Brain pericyte (primary cell): ENCODE measurements around the gene PTPRG.

ENCODE experiments used
- DNase-seq: peaks from one replicate; pipeline ENCODE4 v3.0.0-alpha.2; 2012; ENCODE audit warnings: low read depth, low spot score

PTPRG gene

GRCh38 chr3:61863579-61863978 lies 302.2 kb downstream of the PTPRG start:
- DNase-seq = no peak

DNA sequence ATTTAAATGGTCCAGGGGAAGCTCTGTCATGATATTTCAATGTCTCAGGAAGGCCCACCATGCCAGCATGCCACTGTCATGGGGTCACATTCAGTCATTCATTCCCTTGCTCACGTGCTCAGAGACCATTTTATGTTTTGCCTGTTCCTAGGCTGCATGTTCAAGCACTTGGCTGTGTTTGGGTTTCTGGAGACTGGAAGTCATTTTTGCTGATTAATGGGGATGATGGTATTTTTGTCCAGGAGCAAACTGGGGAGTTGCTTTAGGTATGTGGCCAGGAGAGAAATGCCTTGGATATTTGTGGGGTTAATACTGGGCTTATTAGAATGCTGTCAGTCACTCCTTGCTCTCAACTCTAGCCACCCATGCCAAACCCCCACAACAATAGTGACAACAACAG lies 303.5 kb downstream of the PTPRG start:
- no peak for DNase-seq

DNA sequence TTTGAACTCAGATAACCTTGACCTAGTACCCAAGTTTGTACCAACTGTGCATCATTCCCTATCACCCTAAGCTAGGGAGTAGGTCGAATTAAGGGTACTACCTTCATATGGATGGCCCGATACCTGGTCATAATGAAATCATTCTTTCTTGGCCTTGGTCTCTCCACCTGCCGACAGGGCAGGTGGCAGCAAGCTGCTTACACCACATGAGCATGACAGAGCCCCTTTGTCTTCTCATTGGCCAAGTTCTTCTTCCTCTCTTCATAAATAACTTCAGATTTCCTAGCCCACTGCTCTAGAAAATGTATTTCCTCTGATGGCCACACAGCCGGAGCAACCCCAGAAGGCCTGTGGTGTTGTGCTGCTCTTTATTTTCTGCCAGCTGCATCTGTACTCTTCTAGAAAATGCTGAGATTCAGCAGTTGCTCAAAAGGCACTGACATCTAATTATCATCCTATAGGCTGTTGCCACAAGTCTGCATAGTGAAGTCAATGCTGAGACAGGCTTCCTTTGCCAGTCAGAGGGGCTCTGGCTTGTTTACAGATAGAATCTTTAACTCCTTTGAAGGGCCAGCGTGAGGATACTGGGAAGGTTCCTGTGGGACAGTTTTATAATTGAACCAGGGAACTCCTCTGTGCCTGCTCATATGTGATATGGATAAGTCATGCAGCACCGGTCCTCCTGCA lies 304.2 kb downstream of the PTPRG start:
- DNase-seq = no peak

GRCh38 chr3:61866153-61866542 lies 304.8 kb downstream of the PTPRG start:
- DNase-seq = no peak

DNA sequence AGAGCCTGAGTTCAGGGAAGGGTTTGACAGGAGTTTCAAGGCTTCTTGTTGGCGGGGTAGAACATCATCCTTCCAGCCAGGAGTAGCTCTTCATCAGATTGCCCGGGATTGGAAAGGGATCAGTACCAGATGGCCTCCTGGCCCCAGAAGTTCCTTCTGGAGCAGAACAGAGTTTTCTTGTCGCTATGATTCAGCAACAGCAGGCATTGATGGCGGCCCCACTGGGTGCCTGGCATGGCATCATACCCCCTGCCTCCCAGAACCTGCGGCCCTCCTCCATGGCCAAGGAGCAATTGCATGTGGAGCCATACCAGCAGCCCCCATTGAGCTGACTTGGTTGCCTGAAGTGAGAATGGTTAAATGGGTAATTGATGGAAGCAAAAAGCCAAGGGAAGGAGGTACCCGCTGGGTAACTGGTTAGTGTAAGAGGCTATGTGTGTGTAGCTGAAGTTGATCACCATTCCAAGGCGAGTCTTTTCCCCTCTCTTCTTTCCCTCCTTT lies 305.6 kb downstream of the PTPRG start:
- DNase-seq = no peak

- no peak for DNase-seq
These were observed 307.1 kb downstream of the PTPRG start for GRCh38 chr3:61868499-61868898.

DNA sequence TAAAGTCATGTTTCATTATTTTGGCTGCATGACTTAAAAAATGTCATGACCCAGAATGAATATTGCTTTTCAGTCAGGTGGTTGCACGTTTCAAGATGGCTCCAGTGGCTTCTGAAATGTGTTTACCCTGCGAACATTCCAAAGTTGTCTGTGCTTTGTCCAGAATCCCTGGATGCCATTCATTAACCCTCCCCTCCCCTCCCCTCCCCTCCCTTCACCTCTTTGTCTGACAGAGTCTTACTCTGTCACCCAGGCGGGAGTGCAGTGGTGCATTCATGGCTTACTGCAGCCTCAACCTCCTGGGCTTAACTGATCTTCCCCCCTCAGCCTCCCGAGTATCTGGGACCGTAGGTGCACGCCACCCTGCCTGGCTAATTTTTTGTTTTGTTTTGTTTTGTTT lies 308.0 kb downstream of the PTPRG start:
- DNase-seq = no peak

DNA sequence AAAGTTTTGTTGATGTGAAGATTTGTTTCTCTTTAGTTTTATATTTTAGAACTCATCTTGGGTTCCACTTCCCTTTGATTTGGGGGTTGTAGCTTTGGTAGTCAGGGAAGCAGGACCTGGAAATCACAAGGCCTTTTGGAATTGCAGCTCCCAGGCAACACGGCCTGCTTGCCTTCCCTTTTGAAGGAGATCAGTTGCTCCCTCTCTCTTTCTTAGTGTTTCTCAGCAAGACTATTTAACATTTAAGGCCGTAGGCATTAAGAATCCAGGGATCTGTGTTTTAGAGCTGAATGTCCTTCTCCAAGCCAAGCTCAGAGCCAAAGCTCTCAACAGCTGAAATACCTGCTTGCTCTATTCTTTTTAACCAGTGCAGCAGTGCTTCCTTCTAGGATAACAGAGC lies 310.3 kb downstream of the PTPRG start:
- DNase-seq = no peak

DNA sequence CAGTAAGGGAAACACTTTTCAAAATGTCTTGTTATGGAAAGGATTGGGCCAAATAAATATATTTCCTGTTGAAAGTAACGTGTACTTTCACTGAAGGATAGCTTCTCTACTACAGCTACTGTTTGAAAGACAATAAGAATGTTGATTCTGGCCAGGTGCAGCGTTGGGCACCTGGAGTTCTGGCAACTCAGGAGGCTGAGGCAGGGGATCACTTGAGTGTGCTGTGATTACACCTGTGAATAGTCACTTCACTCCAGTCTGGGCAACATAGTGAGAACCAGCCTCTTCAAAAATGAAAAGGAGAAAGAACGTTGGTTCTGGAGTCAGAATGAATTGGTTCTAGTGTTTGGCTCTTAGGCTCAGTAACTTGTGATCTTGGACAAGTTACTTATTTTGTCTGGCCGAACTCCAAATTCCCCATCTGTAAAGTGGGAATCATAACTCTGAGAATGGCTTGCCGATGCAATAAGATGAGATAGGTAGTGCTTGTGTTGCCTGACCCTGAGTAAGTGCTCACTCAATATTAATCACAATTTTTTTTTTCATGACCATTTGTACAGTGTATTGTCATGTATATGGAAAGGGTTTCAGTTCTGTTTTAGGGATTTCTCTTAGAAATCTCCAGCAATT lies 310.8 kb downstream of the PTPRG start:
- DNase-seq = no peak

GRCh38 chr3:61875046-61875844 lies 313.9 kb downstream of the PTPRG start:
- no peak for DNase-seq

- DNase-seq = no peak
These were observed 314.8 kb downstream of the PTPRG start for GRCh38 chr3:61875976-61876671.

DNA sequence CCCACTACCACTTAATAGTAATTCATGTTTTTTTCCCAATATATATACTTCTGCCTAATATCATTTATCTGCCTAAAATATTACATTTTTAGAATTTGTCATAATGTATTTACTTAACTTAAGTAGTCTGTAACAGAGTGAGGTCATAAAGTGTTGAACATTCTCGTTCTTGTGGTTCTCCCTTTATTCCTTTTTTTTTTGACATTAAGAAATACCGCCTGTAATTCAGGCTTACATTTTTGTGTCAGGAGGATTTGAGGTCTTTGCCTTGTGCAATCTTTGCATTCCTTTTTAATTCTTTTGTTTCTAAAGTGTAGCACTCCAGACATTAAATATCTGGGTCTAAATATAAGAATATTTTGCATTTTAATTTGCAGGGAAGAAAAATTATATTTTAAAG lies 315.4 kb downstream of the PTPRG start:
- DNase-seq = no peak

DNA sequence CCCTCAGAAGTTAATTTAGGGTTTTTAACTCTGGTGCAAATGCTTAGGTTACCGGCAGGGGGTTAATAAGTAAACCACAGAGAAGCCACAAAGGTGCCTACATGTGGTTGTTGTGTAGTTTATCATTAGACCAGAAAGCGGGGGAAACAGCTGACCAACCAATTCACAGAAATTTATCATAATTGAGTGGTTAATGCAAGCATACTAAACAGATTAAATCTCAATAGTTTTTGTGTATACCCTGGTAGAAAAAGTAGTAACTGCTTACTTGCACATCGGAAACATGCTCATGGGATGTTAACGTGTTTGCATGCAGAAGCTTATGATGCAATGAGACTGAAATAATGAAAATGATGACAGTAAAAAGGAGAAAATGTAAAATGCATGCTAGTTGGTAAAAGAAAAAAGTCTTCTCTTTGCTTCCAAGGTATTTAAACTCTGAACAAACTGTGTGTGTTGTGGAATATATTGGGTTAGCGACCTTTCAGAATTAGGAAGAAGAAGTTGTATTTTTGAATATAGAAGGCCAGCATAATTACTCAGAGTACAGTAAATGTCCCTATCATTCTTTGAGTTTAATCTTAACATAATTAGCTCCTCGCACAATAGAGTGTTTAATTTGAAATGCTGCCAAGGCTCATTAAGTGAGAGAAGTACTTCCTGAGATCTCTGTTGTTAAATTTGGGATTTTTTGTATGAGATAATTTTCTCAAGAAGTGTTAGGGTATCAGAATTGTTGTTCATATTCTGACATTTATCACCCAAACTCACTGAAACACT lies 316.2 kb downstream of the PTPRG start:
- no peak for DNase-seq

DNA sequence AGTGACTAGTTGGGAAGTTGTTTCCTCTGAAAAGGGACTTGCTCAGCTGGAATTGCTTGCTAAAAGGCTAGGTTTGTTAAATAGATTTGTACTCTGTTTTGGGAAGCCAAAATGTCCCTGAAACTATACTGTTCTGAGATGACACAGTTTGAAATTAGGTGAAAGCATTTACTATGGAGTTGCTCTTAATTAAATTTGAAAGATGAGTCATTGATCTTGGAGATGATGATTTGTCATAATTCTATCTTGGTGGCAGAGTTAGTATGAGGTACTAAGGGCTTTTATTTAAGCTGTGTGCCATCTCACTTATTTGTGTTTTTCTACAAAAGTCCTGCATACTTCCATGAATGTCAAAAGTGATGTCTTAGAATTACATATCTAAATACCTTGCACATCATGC lies 320.9 kb downstream of the PTPRG start:
- DNase-seq = no peak

GRCh38 chr3:61884794-61885193 lies 323.4 kb downstream of the PTPRG start:
- DNase-seq = no peak

DNA sequence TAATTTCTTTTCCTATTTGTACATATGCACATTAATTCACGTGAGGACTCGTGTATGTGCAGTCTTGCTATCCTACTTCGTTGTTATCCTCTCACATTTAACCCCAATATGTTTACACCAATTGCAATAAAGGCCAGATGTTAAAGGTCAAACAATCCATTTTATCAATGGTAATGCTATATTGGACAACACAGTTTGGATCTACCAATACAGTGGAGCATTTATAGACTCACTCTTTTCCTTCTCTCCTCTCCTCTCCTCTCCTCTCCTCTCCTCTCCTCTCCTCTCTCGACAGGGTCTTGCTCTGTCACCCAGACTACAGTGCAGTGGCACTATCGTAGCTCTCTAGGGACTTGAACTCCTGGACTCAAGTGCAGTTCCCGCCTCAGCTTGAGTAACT lies 324.0 kb downstream of the PTPRG start:
- DNase-seq = no peak

DNA sequence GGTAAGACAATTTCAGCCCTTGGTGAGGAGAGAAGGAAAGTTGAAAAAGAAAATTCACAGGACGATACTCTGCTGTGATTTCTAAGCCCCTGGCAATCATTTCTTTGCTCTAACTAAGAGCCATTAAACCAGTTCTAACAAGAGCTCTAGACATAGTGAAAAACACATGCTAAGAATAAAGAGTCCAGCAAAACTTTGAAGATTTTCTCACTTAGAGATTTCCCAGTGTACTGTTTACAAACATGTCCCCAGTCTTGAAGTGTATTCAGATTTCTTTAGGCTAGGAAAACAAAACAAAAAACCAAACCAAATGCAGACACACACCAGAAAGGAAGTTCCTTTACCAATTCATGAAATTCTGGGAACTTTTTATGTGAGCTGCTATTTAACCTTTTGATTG lies 325.8 kb downstream of the PTPRG start:
- DNase-seq = no peak

DNA sequence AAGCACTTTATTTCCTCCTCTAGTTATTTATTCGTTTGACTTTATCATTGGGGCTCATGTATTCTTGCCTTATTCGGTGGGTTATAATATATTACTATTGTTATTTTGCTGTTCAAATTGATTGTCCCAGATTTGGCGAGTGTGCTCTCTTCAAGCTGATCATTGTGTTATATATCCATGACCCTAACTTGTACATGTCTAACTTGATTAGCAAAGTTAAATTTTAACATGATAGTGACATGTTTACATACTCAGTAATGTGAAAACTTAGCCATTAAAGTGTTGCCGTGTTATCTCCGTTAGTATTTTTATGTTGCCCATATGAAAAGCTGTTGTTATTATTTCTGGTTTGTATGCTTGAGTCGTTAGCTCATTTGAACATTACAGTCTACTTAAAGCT lies 327.9 kb downstream of the PTPRG start:
- DNase-seq = no peak

DNA sequence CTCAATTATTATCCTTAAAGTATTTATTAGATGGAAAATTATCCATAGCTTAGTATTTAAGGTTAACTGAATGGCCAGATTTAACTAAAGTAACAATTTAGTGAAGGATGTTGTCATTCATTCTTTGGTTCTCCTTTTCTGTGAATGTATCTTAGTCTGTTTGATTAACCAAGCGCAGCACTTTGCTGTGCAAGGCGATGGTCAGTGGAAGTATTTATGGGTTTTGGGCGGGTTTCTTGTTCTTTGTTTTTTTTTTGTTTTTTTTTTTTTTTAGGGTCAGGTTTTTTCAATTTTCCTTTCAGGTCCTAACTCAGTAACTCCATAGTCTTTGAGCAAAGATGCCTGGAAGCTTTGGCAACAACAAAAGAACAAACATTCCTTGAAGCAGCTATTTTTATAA lies 328.8 kb downstream of the PTPRG start:
- DNase-seq = no peak

DNA sequence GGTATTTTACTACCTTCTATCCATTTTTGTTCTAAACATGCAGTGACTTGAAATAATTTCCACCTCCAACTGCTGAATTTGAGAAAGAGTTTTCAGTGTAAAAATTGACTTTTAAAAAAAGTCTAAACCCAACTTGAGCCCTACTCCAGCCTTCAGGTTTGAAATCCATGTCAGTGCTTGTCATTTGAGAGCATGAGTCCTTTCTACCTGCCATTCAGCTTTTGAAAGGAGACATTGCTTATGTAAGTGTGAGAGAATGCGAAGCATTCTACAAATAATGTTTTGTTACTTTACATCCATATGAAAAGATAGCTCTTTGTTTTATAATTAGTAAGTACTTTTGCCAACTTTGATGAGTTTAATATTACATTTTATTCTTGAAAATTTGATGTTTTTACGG lies 329.2 kb downstream of the PTPRG start:
- DNase-seq = no peak

- no peak for DNase-seq
These were observed 331.5 kb downstream of the PTPRG start for GRCh38 chr3:61892891-61893290.
